Subcutaneous abdominal adipose tissue (tissue), 5 donors: ENCODE results near the gene VPS41.

Source experiments
- H3K27ac ChIP-seq: one replicate; pipeline ENCODE4 v1.7.0; 2013; ENCODE audit warnings: low read depth, mild to moderate bottlenecking, inconsistent platforms, low read length, moderate library complexity
- H3K27me3 ChIP-seq, 5 donors: one replicate each; pipeline ENCODE4 v1.7.0; 2013; ENCODE audit warnings: low read length in 5 of 5, inconsistent platforms in 1 of 5; ENCODE audit not compliant: control insufficient read depth in 5 of 5, insufficient read depth in 4 of 5
- H3K36me3 ChIP-seq, 5 donors: one replicate each; pipeline ENCODE4 v1.7.0; 2013; ENCODE audit warnings: low read length in 5 of 5; ENCODE audit not compliant: control insufficient read depth in 5 of 5, insufficient read depth in 5 of 5
- H3K4me1 ChIP-seq, 5 donors: one replicate each; pipeline ENCODE4 v1.7.0; 2013; ENCODE audit warnings: low read length in 5 of 5, mild to moderate bottlenecking in 3 of 5, moderate library complexity in 1 of 5; ENCODE audit not compliant: control insufficient read depth in 5 of 5, insufficient read depth in 5 of 5
- H3K4me3 ChIP-seq, 5 donors: one replicate each; pipeline ENCODE4 v1.7.0; 2013; ENCODE audit warnings: low read length in 5 of 5, low read depth in 1 of 5
- H3K9ac ChIP-seq, 5 donors: one replicate each; pipeline ENCODE4 v1.7.0; 2013; ENCODE audit warnings: low read length in 5 of 5, mild to moderate bottlenecking in 4 of 5, moderate library complexity in 3 of 5
- H3K9me3 ChIP-seq, 5 donors: one replicate each; pipeline ENCODE4 v1.7.0; 2013; ENCODE audit warnings: low read length in 5 of 5; ENCODE audit not compliant: control insufficient read depth in 5 of 5
- donor health status: healthy.
- donor health status: healthy.
- donor health status: healthy.
- donor health status: healthy.
- donor health status: healthy.

VPS41 gene

GRCh38 chr7:38753347-38753746 lies 155.6 kb downstream of the VPS41 start:
- Histone ChIP-seq H3K36me3 (peaks cover 42 to 70% (median 54%) of the 10 kb centered on the region in 5 donors), H3K9me3 (no peaks in the 10 kb centered on the region), H3K27ac (no peak overlapping the region)

GRCh38 chr7:38751416-38751815 lies 157.6 kb downstream of the VPS41 start:
- H3K36me3 ChIP-seq, result peaks cover 36 to 66% (median 47%) of the 10 kb centered on the region in 5 donors
- no peak overlapping the region for H3K9ac ChIP-seq
- no peaks in the 10 kb centered on the region for H3K27me3 ChIP-seq
- H3K9me3 ChIP-seq, result no peaks in the 10 kb centered on the region
- no peak overlapping the region for H3K4me3 ChIP-seq
- H3K27ac ChIP-seq, result no peak overlapping the region
- H3K4me1 ChIP-seq, result no peaks in the 10 kb centered on the region

More at GRCh38 chr7:38753347-38753746, 155.6 kb downstream of the VPS41 start:
- Histone ChIP-seq H3K4me1 (no peaks in the 10 kb centered on the region), H3K4me3 (no peak overlapping the region), H3K9ac (no peak overlapping the region), H3K27me3 (no peaks in the 10 kb centered on the region)

GRCh38 chr7:38748056-38748610 lies 160.9 kb downstream of the VPS41 start:
- Histone ChIP-seq H3K4me3 (peak overlapping the region in 1 of 5 donors; percentile 12), H3K27ac (no peak overlapping the region), H3K27me3 (no peaks in the 10 kb centered on the region), H3K9ac (no peak overlapping the region), H3K9me3 (no peaks in the 10 kb centered on the region), H3K4me1 (no peaks in the 10 kb centered on the region), H3K36me3 (peaks cover 34 to 70% (median 47%) of the 10 kb centered on the region in 5 donors)

GRCh38 chr7:38746438-38746837 lies 162.6 kb downstream of the VPS41 start:
- H3K9ac ChIP-seq, result no peak overlapping the region
- no peaks in the 10 kb centered on the region for H3K27me3 ChIP-seq
- H3K4me1 ChIP-seq, result no peaks in the 10 kb centered on the region
- no peaks in the 10 kb centered on the region for H3K9me3 ChIP-seq
- H3K27ac ChIP-seq, result no peak overlapping the region
- H3K4me3 ChIP-seq, result no peak overlapping the region
- peaks cover 35 to 68% (median 50%) of the 10 kb centered on the region in 5 donors for H3K36me3 ChIP-seq

GRCh38 chr7:38744746-38745145 lies 164.2 kb downstream of the VPS41 start:
- Histone ChIP-seq H3K9ac (no peak overlapping the region), H3K4me1 (no peaks in the 10 kb centered on the region), H3K27ac (no peak overlapping the region), H3K4me3 (no peak overlapping the region), H3K27me3 (no peaks in the 10 kb centered on the region), H3K9me3 (no peaks in the 10 kb centered on the region), H3K36me3 (peaks cover 36 to 66% (median 45%) of the 10 kb centered on the region in 5 donors)

- H3K27ac ChIP-seq, result no peak overlapping the region
- no peaks in the 10 kb centered on the region for H3K9me3 ChIP-seq
- H3K27me3 ChIP-seq, result no peaks in the 10 kb centered on the region
- H3K4me1 ChIP-seq, result no peaks in the 10 kb centered on the region
- H3K9ac ChIP-seq, result no peak overlapping the region
- no peak overlapping the region for H3K4me3 ChIP-seq
- peaks cover 36 to 69% (median 45%) of the 10 kb centered on the region in 5 donors for H3K36me3 ChIP-seq
Observed at GRCh38 chr7:38743899-38744298, 165.1 kb downstream of the VPS41 start.

- Histone ChIP-seq H3K27me3 (no peaks in the 10 kb centered on the region), H3K9me3 (no peaks in the 10 kb centered on the region), H3K4me3 (no peak overlapping the region), H3K9ac (no peak overlapping the region), H3K27ac (no peak overlapping the region), H3K4me1 (no peaks in the 10 kb centered on the region), H3K36me3 (peaks cover 30 to 66% (median 44%) of the 10 kb centered on the region in 5 donors)
Observed at GRCh38 chr7:38740041-38740440, 168.9 kb downstream of the VPS41 start.

- Histone ChIP-seq H3K4me3 (no peak overlapping the region), H3K9ac (no peak overlapping the region), H3K27ac (no peak overlapping the region), H3K9me3 (no peaks in the 10 kb centered on the region), H3K27me3 (no peaks in the 10 kb centered on the region), H3K36me3 (peaks cover 13 to 33% (median 25%) of the 10 kb centered on the region in 5 donors), H3K4me1 (no peaks in the 10 kb centered on the region)
Observed at GRCh38 chr7:38736138-38736537, 172.9 kb downstream of the VPS41 start.

GRCh38 chr7:38731215-38731614 lies 177.8 kb downstream of the VPS41 start:
- no peak overlapping the region for H3K9ac ChIP-seq
- H3K9me3 ChIP-seq, result no peaks in the 10 kb centered on the region
- H3K4me1 ChIP-seq, result no peaks in the 10 kb centered on the region
- H3K4me3 ChIP-seq, result no peak overlapping the region
- peaks cover 13 to 40% (median 31%) of the 10 kb centered on the region in 5 donors for H3K36me3 ChIP-seq
- no peak overlapping the region for H3K27ac ChIP-seq
- H3K27me3 ChIP-seq, result no peaks in the 10 kb centered on the region

- Histone ChIP-seq H3K27me3 (no peaks in the 10 kb centered on the region), H3K36me3 (peaks cover 22 to 54% (median 41%) of the 10 kb centered on the region in 5 donors), H3K9ac (no peak overlapping the region), H3K4me3 (no peak overlapping the region), H3K4me1 (no peaks in the 10 kb centered on the region), H3K27ac (no peak overlapping the region), H3K9me3 (no peaks in the 10 kb centered on the region)
Observed at GRCh38 chr7:38728145-38728544, 180.8 kb downstream of the VPS41 start.
